IMR-90 (cell line): Measurements from ENCODE around the gene GALNT7. TPM values are rescaled to one million over a fixed set of nuclear protein-coding genes. Genes with fewer than 3 reads are reported as not detected.

Experiments used
- ATAC-seq: fragments of 200-7000 bp; cut with Tn5 transposase; 2 replicates; pipeline ENCODE4 v1.9.1; 2020; ENCODE audit warnings: low read depth, mild to moderate bottlenecking, moderate library complexity
- BruUV-seq: library from RNA; stranded (reverse); fragments of 400-500 nt; replicated peaks from 2 replicates; lab custom pipeline; 2021; lab: Mats Ljungman, UMichigan
- CTCF ChIA-PET: fragments of 300-600 bp; formaldehyde crosslinking; extraction: SDS; loops from one replicate; lab custom pipeline; 2021; ENCODE audit warnings: antibody characterized with exemption; lab: Yijun Ruan, JAX
- POLR2A ChIA-PET: fragments of 300-600 bp; sonication (Branson Sonifier 250); formaldehyde crosslinking; loops from one replicate; lab custom pipeline; 2022; ENCODE audit warnings: antibody characterized with exemption; ENCODE audit not compliant: unreplicated experiment; lab: Charles Lee
- DNase-seq: peaks from one replicate; pipeline ENCODE4 v3.0.0; 2013
- H2AFZ ChIP-seq: replicated peaks from 2 replicates; pipeline ENCODE3; 2013; ENCODE audit warnings: low read length, mild to moderate bottlenecking; ENCODE audit not compliant: poor library complexity
- H2AK5ac ChIP-seq: 2 replicates; pipeline ENCODE4 v1.6.1; 2013; ENCODE audit warnings: low read depth, low read length, inconsistent platforms
- H2AK9ac ChIP-seq: replicated peaks from 2 replicates; pipeline ENCODE3; 2013; ENCODE audit warnings: mild to moderate bottlenecking, low read depth, low read length, moderate library complexity; ENCODE audit not compliant: poor library complexity
- H2BK120ac ChIP-seq: 2 replicates; pipeline ENCODE4 v1.6.1; 2013; ENCODE audit warnings: low read depth, low read length, inconsistent platforms
- H2BK15ac ChIP-seq: 3 replicates; pipeline ENCODE4 v1.6.1; 2013; ENCODE audit warnings: low read depth, low read length, inconsistent platforms
- H2BK20ac ChIP-seq: 2 replicates; pipeline ENCODE4 v1.6.1; 2013; ENCODE audit warnings: low read depth, mild to moderate bottlenecking, inconsistent platforms, low read length, moderate library complexity
- H2BK5ac ChIP-seq: 2 replicates; pipeline ENCODE4 v1.6.1; 2013; ENCODE audit warnings: mild to moderate bottlenecking, low read depth, low read length, inconsistent platforms; ENCODE audit not compliant: poor library complexity, severe bottlenecking
- H3K14ac ChIP-seq: replicated peaks from 2 replicates; pipeline ENCODE4 v1.6.1; 2013; ENCODE audit warnings: low read depth, low read length, inconsistent platforms
- H3K18ac ChIP-seq: 2 replicates; pipeline ENCODE4 v1.6.1; 2013; ENCODE audit warnings: low read depth, low read length, control low read depth
- H3K23ac ChIP-seq: 2 replicates; pipeline ENCODE4 v1.6.1; 2013; ENCODE audit warnings: low read depth, low read length, inconsistent platforms
- H3K27ac ChIP-seq: 2 replicates; pipeline ENCODE4 v1.5.1; 2013; ENCODE audit warnings: mild to moderate bottlenecking, control low read depth, low read length; ENCODE audit not compliant: insufficient read depth
- H3K27me3 ChIP-seq: 2 replicates; pipeline ENCODE4 v1.6.1; 2013; ENCODE audit warnings: low read length; ENCODE audit not compliant: control insufficient read depth, insufficient read depth
- H3K36me3 ChIP-seq: 2 replicates; pipeline ENCODE4 v1.6.1; 2013; ENCODE audit warnings: low read length, mixed read lengths; ENCODE audit not compliant: control insufficient read depth, insufficient read depth
- H3K4ac ChIP-seq: 2 replicates; pipeline ENCODE4 v1.6.1; 2013; ENCODE audit warnings: low read depth, low read length, inconsistent platforms
- H3K4me1 ChIP-seq: 2 replicates; pipeline ENCODE4 v1.6.1; 2013; ENCODE audit warnings: low read length, mixed read lengths; ENCODE audit not compliant: control insufficient read depth, insufficient read depth
- H3K4me2 ChIP-seq: 2 replicates; pipeline ENCODE4 v1.6.1; 2013; ENCODE audit warnings: low read depth, mild to moderate bottlenecking, control low read depth, low read length, moderate library complexity
- H3K4me3 ChIP-seq: 2 replicates; pipeline ENCODE4 v1.5.1; 2013; ENCODE audit warnings: low read depth, mild to moderate bottlenecking, control low read depth, low read length, moderate library complexity; ENCODE audit not compliant: insufficient read depth
- H3K56ac ChIP-seq: 2 replicates; pipeline ENCODE4 v1.6.1; 2013; ENCODE audit warnings: low read length, inconsistent platforms; ENCODE audit not compliant: insufficient read depth; ENCODE audit errors: extremely low read depth
- H3K79me1 ChIP-seq, 2 experiments: 2 replicates each; pipeline ENCODE4 v1.6.1; 2013; ENCODE audit warnings: low read length in 2 of 2, inconsistent platforms in 1 of 2, low read depth in 1 of 2
- H3K9ac ChIP-seq: 2 replicates; pipeline ENCODE4 v1.6.1; 2013; ENCODE audit warnings: low read depth, low read length, control low read depth
- H3K9me1 ChIP-seq: 2 replicates; pipeline ENCODE4 v1.6.1; 2013; ENCODE audit warnings: low read length, inconsistent platforms; ENCODE audit not compliant: insufficient read depth
- H3K9me3 ChIP-seq: 2 replicates; pipeline ENCODE4 v1.6.1; 2013; ENCODE audit warnings: low read length; ENCODE audit not compliant: control insufficient read depth, insufficient read depth
- H4K20me1 ChIP-seq: 2 replicates; pipeline ENCODE4 v1.6.1; 2013; ENCODE audit warnings: low read length, inconsistent platforms; ENCODE audit not compliant: insufficient read depth
- H4K5ac ChIP-seq: 2 replicates; pipeline ENCODE4 v1.6.1; 2013; ENCODE audit warnings: mild to moderate bottlenecking, low read depth, low read length, control low read depth
- H4K8ac ChIP-seq, 2 experiments: 2 replicates each; pipeline ENCODE4 v1.6.1; 2013; ENCODE audit warnings: low read depth in 2 of 2, low read length in 2 of 2, control low read depth in 1 of 2, inconsistent platforms in 1 of 2
- H4K91ac ChIP-seq: 2 replicates; pipeline ENCODE4 v1.6.1; 2013; ENCODE audit warnings: low read depth, low read length, inconsistent platforms; ENCODE audit not compliant: insufficient read depth
- BHLHE40 ChIP-seq: fragments of 150-350 bp; IDR thresholded peaks from 2 replicates; pipeline ENCODE4 v1.6.1; 2016; ENCODE audit warnings: mild to moderate bottlenecking, low read depth, low read length
- CHD1 ChIP-seq: IDR thresholded peaks from 2 replicates; pipeline ENCODE4 v1.6.1; 2012; ENCODE audit warnings: low read depth, low read length, improper control_type of control experiment
- MAZ ChIP-seq: IDR thresholded peaks from 2 replicates; pipeline ENCODE4 v1.6.1; 2012; ENCODE audit warnings: low read depth, mild to moderate bottlenecking, low read length, improper control_type of control experiment, moderate library complexity, borderline replicate concordance
- MXI1 ChIP-seq: IDR thresholded peaks from 2 replicates; pipeline ENCODE4 v1.6.1; 2012; ENCODE audit warnings: low read depth, mild to moderate bottlenecking, low read length, moderate library complexity, borderline replicate concordance
- NFE2L2 ChIP-seq: fragments of 150-350 bp; IDR thresholded peaks from 2 replicates; pipeline ENCODE4 v1.6.1; 2016; ENCODE audit warnings: low read depth, mild to moderate bottlenecking, low read length
- POLR2A ChIP-seq: IDR thresholded peaks from 2 replicates; pipeline ENCODE4 v1.6.1; 2012; ENCODE audit warnings: mild to moderate bottlenecking, low read depth, low read length
- RAD21 ChIP-seq: IDR thresholded peaks from 2 replicates; pipeline ENCODE4 v1.6.1; 2012; ENCODE audit warnings: low read length, improper control_type of control experiment
- RCOR1 ChIP-seq: IDR thresholded peaks from 2 replicates; pipeline ENCODE4 v1.6.1; 2012; ENCODE audit warnings: mild to moderate bottlenecking, low read length, improper control_type of control experiment; ENCODE audit not compliant: insufficient replicate concordance
- RFX5 ChIP-seq: IDR thresholded peaks from 2 replicates; pipeline ENCODE4 v1.8.0; 2012; ENCODE audit warnings: low read depth, mild to moderate bottlenecking, low read length, moderate library complexity
- USF2 ChIP-seq: fragments of 150-350 bp; IDR thresholded peaks from 2 replicates; pipeline ENCODE4 v1.6.1; 2017; ENCODE audit warnings: mild to moderate bottlenecking, antibody characterized with exemption, low read length, low read depth
- WGBS, 2 experiments: methylation state at CpG; one replicate each; pipeline versions ENCODE4 v1.1.5 to v1.1.7; 2013; ENCODE audit warnings: missing lambda C conversion rate in 2 of 2; ENCODE audit not compliant: insufficient read length in 1 of 2; ENCODE audit errors: extremely low coverage in 2 of 2; 5-methylcytosine and 5-hydroxymethylcytosine counted together
- dilution Hi-C: fragments of 300-500 bp; cut with HindIII; formaldehyde crosslinking; loops from one replicate; pipeline ENCODE4 v1.14.3; 2018; ENCODE audit warnings: low sequenced_read_pairs; ENCODE audit not compliant: unreplicated experiment
- in situ Hi-C: fragments of 300-500 bp; cut with MboI; formaldehyde crosslinking; loops from 3 replicates; pipeline ENCODE4 v1.14.3; 2019; ENCODE audit warnings: low sequenced_read_pairs, inconsistent platforms, mixed read lengths
- intact Hi-C: fragments of 100-400 bp; cut with micrococcal nuclease; formaldehyde crosslinking; loops from 2 replicates; pipeline ENCODE4 v1.10.0; 2022
- polyA plus RNA-seq, 3 experiments: library from polyadenylated mRNA; depleted of rRNA; stranded (reverse); fragments of >200 nt; gene quantifications; 2 replicates each; pipeline ENCODE4 v1.2.3, GENCODE V29; 2012; ENCODE audit warnings: low replicate concordance in 1 of 3
- total RNA-seq: library from RNA; depleted of rRNA; stranded (reverse); fragments of >200 nt; gene quantifications from 2 replicates; pipeline ENCODE4 v1.2.3, GENCODE V29; 2012

The GALNT7 gene
- total and polyA plus RNA-seq, 2 of the 4 experiments (the other 2 are of a cell fraction): 19.1 to 31.2 TPM

- no peak overlapping the region for H3K14ac ChIP-seq
- H2BK5ac ChIP-seq: no peak overlapping the region
- no peak overlapping the region for H2AK5ac ChIP-seq
- H4K8ac ChIP-seq: no peak overlapping the region
- no peak overlapping the region for H3K4ac ChIP-seq
- DNase-seq (no peak), ATAC-seq (no peak)
- no peak overlapping the region for H3K56ac ChIP-seq
- H4K20me1 ChIP-seq: no peaks in the 10 kb centered on the region
- no peak overlapping the region for H2BK20ac ChIP-seq
- H2BK120ac ChIP-seq: no peak overlapping the region
- no peak overlapping the region for H3K4me3 ChIP-seq
- TF ChIP-seq RAD21 (no peak), NFE2L2 (no peak), POLR2A (no peak), MAZ (no peak), CHD1 (no peak), BHLHE40 (no peak), RCOR1 (no peak), RFX5 (no peak), USF2 (no peak), MXI1 (no peak)
- in situ Hi-C loops (no loop called here), intact Hi-C loops (no loop called here), dilution Hi-C loops (no loop called here)
- no TSS peak for BruUV-seq
- no peak overlapping the region for H2AFZ ChIP-seq
- no peaks in the 10 kb centered on the region for H3K27me3 ChIP-seq
- no peaks in the 10 kb centered on the region; the same call in 1 of the 2 replicates for H3K9me1 ChIP-seq
- H3K4me2 ChIP-seq: no peak overlapping the region
- WGBS, 2 experiments: no CpG with 5 or more reads among the region's 3 CpGs
- H3K36me3 ChIP-seq: no peaks in the 10 kb centered on the region
- CTCF ChIA-PET: no interaction called here
- no peak overlapping the region for H3K27ac ChIP-seq
- no peak overlapping the region for H3K23ac ChIP-seq
- no peaks in the 10 kb centered on the region for H3K9me3 ChIP-seq
- H4K91ac ChIP-seq: no peak overlapping the region
- no peak overlapping the region for H2BK15ac ChIP-seq
- no peaks in the 10 kb centered on the region for H3K79me1 ChIP-seq
- no peak overlapping the region for H3K18ac ChIP-seq
- no peak overlapping the region for H4K5ac ChIP-seq
- H2AK9ac ChIP-seq: no peak overlapping the region
- H3K9ac ChIP-seq: no peak overlapping the region
- POLR2A ChIA-PET: no interaction called here
- H3K4me1 ChIP-seq: peaks cover 1% of the 10 kb centered on the region; the same call in 1 of the 2 replicates
Observed at GRCh38 chr4:173119818-173120217, 48.8 kb upstream of the GALNT7 start.
